A375 (cell line): ENCODE results near the gene SP4. TPM values are rescaled to one million over a fixed set of nuclear protein-coding genes. Genes with fewer than 3 reads are reported as not detected.

Source experiments
- small RNA-seq: library from RNA; depleted of rRNA; stranded (forward); fragments of <200 nt; gene quantifications from one replicate; pipeline ENCODE3, GENCODE V24; 2014
- total RNA-seq: library from RNA; depleted of rRNA; stranded (reverse); fragments of >200 nt; shearing (Covaris generic); gene quantifications from 2 replicates; pipeline ENCODE4 v1.2.3, GENCODE V29; 2014; rRNA removed

SP4 gene
- 4.1 and 14.2 TPM in 2 replicates for total RNA-seq

GRCh38 chr7:21427871-21428658 is at the start of gene SP4:
SP4 (plus strand) TSS chr7:21428083; CDS start chr7:21428252, 169 bp downstream.

DNA sequence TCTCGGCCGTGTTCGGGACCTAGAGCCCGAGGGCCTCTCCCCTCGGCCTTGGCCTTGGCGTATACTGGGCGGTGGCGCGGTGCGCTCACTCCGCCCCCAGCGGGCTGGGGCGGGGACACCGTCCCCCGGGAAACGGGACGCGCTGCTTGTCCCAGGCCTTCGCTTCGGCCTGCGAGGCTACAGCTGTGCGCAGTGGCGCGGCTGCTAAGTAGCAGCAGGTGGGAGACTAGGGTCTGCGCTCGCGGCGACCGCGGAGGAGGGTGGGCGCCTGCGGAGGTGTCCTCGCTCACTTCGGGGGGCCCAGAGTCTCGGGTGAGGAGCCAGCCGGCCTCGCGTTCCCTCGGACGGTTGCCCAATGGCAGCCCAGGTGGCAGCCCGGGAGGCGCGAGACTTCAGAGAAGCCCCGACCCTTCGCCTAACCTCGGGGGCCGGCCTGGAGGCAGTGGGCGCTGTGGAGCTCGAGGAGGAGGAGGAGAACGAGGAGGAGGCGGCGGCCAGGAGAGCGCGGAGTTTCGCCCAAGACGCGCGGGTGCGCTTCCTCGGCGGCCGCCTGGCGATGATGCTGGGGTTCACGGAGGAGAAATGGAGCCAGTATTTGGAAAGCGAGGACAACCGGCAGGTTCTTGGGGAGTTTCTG is 115.1 kb downstream of the SP4 start, which contains the start of gene DNAH11:
Gene DNAH11, plus strand, starts transcription at position 149 of the 637 bp plus-strand sequence. Its CDS starts 207 bp downstream, at position 356.

Small RNAs within 50 kb of the gene (small RNA-seq; reads per million reads assigned to genes)
- not detected for gene MIR1183
- not detected for gene RNU1-15P

Other genes starting within 250 kb of the SP4 start
- 1.6 and 5.0 TPM in 2 replicates for gene DNAH11, start 115.0 kb downstream of the SP4 start, total RNA-seq